Right lobe of liver (tissue), 4 donors: ENCODE measurements around the gene PRMT5.

Source experiments
- POLR2A ChIP-seq: fragments of 450-650 bp; IDR thresholded peaks from one replicate; pipeline ENCODE4 v1.6.1; 2017; ENCODE audit warnings: antibody characterized with exemption, mild to moderate bottlenecking
- TF ChIP-seq, protein P1 (sequence below), 4 donors: fragments of 200-600 bp in 3 of 4; fragments of 450-650 bp in 1 of 4; IDR thresholded peaks; one replicate each; pipeline versions ENCODE4 v1.5.1 to v1.8.0; 2016 to 2022; ENCODE audit warnings: antibody characterized with exemption in 4 of 4, mild to moderate bottlenecking in 2 of 4
- donor health status: DM: no; HTN: no; CAD: no.
- donor health status: DM: no; HTN: no; CAD: no.
- donor health status: DM: no; HTN: yes; CAD: no.

DNA sequence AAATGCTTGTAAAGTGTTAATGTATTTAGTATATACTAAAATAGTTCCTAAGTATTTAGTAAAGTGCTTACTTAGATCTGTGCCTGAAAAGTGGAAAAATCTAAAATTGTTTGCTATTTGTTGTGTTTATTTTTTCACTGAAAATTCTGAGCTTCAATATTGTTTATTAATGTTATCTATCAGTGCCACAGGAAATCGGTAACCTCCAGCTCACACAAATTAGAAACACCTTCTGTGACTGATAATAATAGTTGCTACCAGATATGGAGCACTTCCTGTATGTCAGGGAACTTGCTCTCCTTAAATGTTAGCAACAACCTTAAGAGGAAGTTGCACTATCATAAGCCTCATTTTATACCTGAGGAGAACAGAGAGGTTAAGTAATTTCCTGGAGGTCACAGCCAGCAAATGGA lies 58.4 kb downstream of the PRMT5 start:
- TF ChIP-seq, protein P1, sequence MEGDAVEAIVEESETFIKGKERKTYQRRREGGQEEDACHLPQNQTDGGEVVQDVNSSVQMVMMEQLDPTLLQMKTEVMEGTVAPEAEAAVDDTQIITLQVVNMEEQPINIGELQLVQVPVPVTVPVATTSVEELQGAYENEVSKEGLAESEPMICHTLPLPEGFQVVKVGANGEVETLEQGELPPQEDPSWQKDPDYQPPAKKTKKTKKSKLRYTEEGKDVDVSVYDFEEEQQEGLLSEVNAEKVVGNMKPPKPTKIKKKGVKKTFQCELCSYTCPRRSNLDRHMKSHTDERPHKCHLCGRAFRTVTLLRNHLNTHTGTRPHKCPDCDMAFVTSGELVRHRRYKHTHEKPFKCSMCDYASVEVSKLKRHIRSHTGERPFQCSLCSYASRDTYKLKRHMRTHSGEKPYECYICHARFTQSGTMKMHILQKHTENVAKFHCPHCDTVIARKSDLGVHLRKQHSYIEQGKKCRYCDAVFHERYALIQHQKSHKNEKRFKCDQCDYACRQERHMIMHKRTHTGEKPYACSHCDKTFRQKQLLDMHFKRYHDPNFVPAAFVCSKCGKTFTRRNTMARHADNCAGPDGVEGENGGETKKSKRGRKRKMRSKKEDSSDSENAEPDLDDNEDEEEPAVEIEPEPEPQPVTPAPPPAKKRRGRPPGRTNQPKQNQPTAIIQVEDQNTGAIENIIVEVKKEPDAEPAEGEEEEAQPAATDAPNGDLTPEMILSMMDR (IDR thresholded peaks at IDR 0.05): no peak
- TF ChIP-seq POLR2A: no peak
